Thyroid gland (tissue), 4 donors: ENCODE results near the gene PTPN14.

Experiments
- POLR2A ChIP-seq, 2 donors: fragments of 450-650 bp; IDR thresholded peaks; one replicate each; pipeline ENCODE4 v1.6.1; 2017; ENCODE audit warnings: antibody characterized with exemption in 2 of 2, mild to moderate bottlenecking in 2 of 2, moderate library complexity in 1 of 2
- TF ChIP-seq, protein P1 (sequence below), 6 experiments: fragments of 200-600 bp in 3 of 6; fragments of 450-650 bp in 3 of 6; sonication (generic) in 3 of 6; IDR thresholded peaks; one replicate each; pipeline ENCODE4 v1.5.1; 2016 to 2019; ENCODE audit warnings: antibody characterized with exemption in 6 of 6, mild to moderate bottlenecking in 2 of 6, inconsistent platforms in 1 of 6, moderate library complexity in 1 of 6

DNA sequence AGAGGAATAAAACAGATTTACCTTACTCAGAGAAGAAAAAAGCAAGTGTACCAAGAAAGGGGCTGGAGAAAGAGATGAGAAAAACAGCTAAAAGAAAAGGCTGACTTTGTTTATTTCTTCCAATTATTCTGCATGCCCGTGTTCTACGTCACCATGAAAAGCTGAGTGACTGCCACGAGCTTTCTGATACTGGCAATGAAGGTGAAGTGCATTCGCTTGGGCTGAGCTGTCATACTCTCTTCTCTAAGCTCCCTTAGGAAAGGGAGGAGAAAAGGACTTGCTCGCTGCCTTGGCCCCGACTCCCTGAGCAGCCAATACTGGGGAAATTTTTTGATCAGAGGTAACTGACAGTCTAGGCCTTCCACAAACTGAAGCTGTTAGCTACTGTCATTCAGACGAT, 165.1 kb downstream of the PTPN14 start:
- TF ChIP-seq, protein P1, sequence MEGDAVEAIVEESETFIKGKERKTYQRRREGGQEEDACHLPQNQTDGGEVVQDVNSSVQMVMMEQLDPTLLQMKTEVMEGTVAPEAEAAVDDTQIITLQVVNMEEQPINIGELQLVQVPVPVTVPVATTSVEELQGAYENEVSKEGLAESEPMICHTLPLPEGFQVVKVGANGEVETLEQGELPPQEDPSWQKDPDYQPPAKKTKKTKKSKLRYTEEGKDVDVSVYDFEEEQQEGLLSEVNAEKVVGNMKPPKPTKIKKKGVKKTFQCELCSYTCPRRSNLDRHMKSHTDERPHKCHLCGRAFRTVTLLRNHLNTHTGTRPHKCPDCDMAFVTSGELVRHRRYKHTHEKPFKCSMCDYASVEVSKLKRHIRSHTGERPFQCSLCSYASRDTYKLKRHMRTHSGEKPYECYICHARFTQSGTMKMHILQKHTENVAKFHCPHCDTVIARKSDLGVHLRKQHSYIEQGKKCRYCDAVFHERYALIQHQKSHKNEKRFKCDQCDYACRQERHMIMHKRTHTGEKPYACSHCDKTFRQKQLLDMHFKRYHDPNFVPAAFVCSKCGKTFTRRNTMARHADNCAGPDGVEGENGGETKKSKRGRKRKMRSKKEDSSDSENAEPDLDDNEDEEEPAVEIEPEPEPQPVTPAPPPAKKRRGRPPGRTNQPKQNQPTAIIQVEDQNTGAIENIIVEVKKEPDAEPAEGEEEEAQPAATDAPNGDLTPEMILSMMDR (IDR thresholded peaks at IDR 0.05), result no peak
- no peak for TF ChIP-seq POLR2A (IDR thresholded peaks at IDR 0.05)
